Left colon (tissue), 2 donors: ENCODE results near the gene POLR2J3. TPM values are rescaled to one million over a fixed set of nuclear protein-coding genes. Genes with fewer than 3 reads are reported as not detected.
"Not testable (repeated sequence)": the region's sequence is repeated elsewhere in the genome, so short reads cannot be mapped to it uniquely, and the experiment has no call there.

Source experiments
- ATAC-seq: fragments of 200-7000 bp; cut with Tn5 transposase; one replicate; pipeline ENCODE4 v1.9.1; 2020; ENCODE audit warnings: mild to moderate bottlenecking, moderate library complexity
- DNase-seq, 2 donors: peaks; one replicate each; pipeline ENCODE4 v3.0.0-alpha.2; 2020
- intact Hi-C, 2 donors: fragments of 100-400 bp; cut with DNase I in 1 of 2; cut with micrococcal nuclease in 1 of 2; formaldehyde crosslinking; loops; one replicate each; pipeline versions ENCODE4 v1.11.2 to v1.14.0; 2022; cut with DNase I, micrococcal nuclease
- long read RNA-seq: library from polyadenylated mRNA; unstranded; transcript quantifications from one replicate; pipeline ENCODE4 v2.0.0, GENCODE V29; 2021
- total RNA-seq, 2 donors: library from RNA; stranded (reverse); fragmentation: NEBNext Ultra II Directional; extraction: Animal tissue kit (Norgen Biotek cat#: 25700); gene quantifications; one replicate each; pipeline ENCODE4 v1.2.1, GENCODE V29; 2021
- donor health status: DM: no; HTN: no; CAD: no.
- donor health status: DM: yes; HTN: yes; CAD: no.

The POLR2J3 gene
- total RNA-seq = 10 to 100 TPM; 24.1 to 27.1 TPM
- long read RNA-seq, full-length matches to known transcripts = 4 of 5 reads
- long read RNA-seq, partial matches to known transcripts = 0 of 5 reads
- long read RNA-seq, other reads (novel, unspliced or antisense) = 1 of 5 reads

- ATAC-seq (peak; percentile 90), DNase-seq (peak; percentile 93 to 95)
- intact Hi-C loops = not testable (repeated sequence)
Observed at GRCh38 chr7:102572261-102573239, at the start of gene POLR2J3. Gene POLR2J3, minus strand, starts transcription at chr7:102572583. Its CDS starts 62 bp downstream, at chr7:102572521.

GRCh38 chr7:102618122-102618521 lies 45.7 kb upstream of the POLR2J3 start:
- DNase-seq = peak in 1 of 2 donors; percentile 3
- intact Hi-C loops, ATAC-seq: not testable (repeated sequence)

GRCh38 chr7:102616507-102617125 lies 44.2 kb upstream of the POLR2J3 start, which contains the start of gene RASA4:
Gene RASA4, minus strand, starts transcription at chr7:102616756. Its CDS starts 67 bp downstream, at chr7:102616689.
- peak; percentile 97 for ATAC-seq
- intact Hi-C loops = not testable (repeated sequence)
- peak; percentile 38 to 57 for DNase-seq

- intact Hi-C loops = not testable (repeated sequence)
Observed at GRCh38 chr7:102615930-102616329, 43.5 kb upstream of the POLR2J3 start.

GRCh38 chr7:102614873-102615272 lies 42.5 kb upstream of the POLR2J3 start:
- intact Hi-C loops, ATAC-seq, DNase-seq: not testable (repeated sequence)

More at GRCh38 chr7:102615930-102616329, 43.5 kb upstream of the POLR2J3 start:
- peak; percentile 32 for ATAC-seq
- not testable (repeated sequence) for DNase-seq

GRCh38 chr7:102614346-102614697 lies 41.9 kb upstream of the POLR2J3 start:
- ATAC-seq, intact Hi-C loops, DNase-seq: not testable (repeated sequence)

- peak; percentile 20 to 36 for DNase-seq
- intact Hi-C loops, ATAC-seq: not testable (repeated sequence)
Observed at GRCh38 chr7:102613575-102614345, 41.4 kb upstream of the POLR2J3 start.

GRCh38 chr7:102611675-102612325 lies 39.4 kb upstream of the POLR2J3 start:
- intact Hi-C loops, ATAC-seq: not testable (repeated sequence)
- peak; percentile 16 to 33 for DNase-seq

- DNase-seq, intact Hi-C loops: not testable (repeated sequence)
- ATAC-seq = peak; percentile 51
Observed at GRCh38 chr7:102611013-102611674, 38.8 kb upstream of the POLR2J3 start.

GRCh38 chr7:102610441-102610840 lies 38.1 kb upstream of the POLR2J3 start:
- ATAC-seq, intact Hi-C loops: not testable (repeated sequence)
- peak; percentile 4 to 19 for DNase-seq

- DNase-seq, ATAC-seq, intact Hi-C loops: not testable (repeated sequence)
Observed at GRCh38 chr7:102609734-102610133, 37.4 kb upstream of the POLR2J3 start.

GRCh38 chr7:102606848-102607247 lies 34.5 kb upstream of the POLR2J3 start:
- ATAC-seq, DNase-seq, intact Hi-C loops: not testable (repeated sequence)

GRCh38 chr7:102604431-102605145 lies 32.2 kb upstream of the POLR2J3 start:
- DNase-seq, intact Hi-C loops: not testable (repeated sequence)
- ATAC-seq = peak; percentile 15

- DNase-seq, intact Hi-C loops, ATAC-seq: not testable (repeated sequence)
Observed at GRCh38 chr7:102602317-102602716, 29.9 kb upstream of the POLR2J3 start.

- DNase-seq, intact Hi-C loops, ATAC-seq: not testable (repeated sequence)
Observed at GRCh38 chr7:102599699-102600098, 27.3 kb upstream of the POLR2J3 start.

- ATAC-seq, intact Hi-C loops: not testable (repeated sequence)
- DNase-seq = peak in 1 of 2 donors; percentile 17
Observed at GRCh38 chr7:102596036-102596435, 23.7 kb upstream of the POLR2J3 start.
